Suprapubic skin (tissue), 4 donors: ENCODE measurements around the gene TENM3.

Experiments
- CTCF ChIP-seq, 2 donors: fragments of 200-600 bp in 1 of 2; fragments of 450-650 bp in 1 of 2; sonication (generic) in 1 of 2; IDR thresholded peaks; one replicate each; pipeline ENCODE4 v1.5.1; 2016 to 2019; ENCODE audit warnings: antibody characterized with exemption in 2 of 2, mild to moderate bottlenecking in 1 of 2, moderate library complexity in 1 of 2
- EP300 ChIP-seq: sonication (generic); formaldehyde crosslinking; IDR thresholded peaks from one replicate; pipeline ENCODE4 v1.6.1; 2017; ENCODE audit warnings: antibody characterized with exemption
- POLR2A ChIP-seq, 2 donors: fragments of 450-650 bp; IDR thresholded peaks; one replicate each; pipeline ENCODE4 v1.6.1; 2017; ENCODE audit warnings: antibody characterized with exemption in 2 of 2, mild to moderate bottlenecking in 2 of 2, moderate library complexity in 2 of 2
- POLR2AphosphoS5 ChIP-seq, 3 donors: sonication (generic); formaldehyde crosslinking; IDR thresholded peaks; one replicate each; pipeline ENCODE4 v1.6.1; 2017; ENCODE audit warnings: antibody characterized with exemption in 3 of 3

- no peak for TF ChIP-seq POLR2AphosphoS5 (IDR thresholded peaks at IDR 0.05)
- TF ChIP-seq POLR2A (IDR thresholded peaks at IDR 0.05): no peak
- TF ChIP-seq CTCF (IDR thresholded peaks at IDR 0.05): no peak
- TF ChIP-seq EP300: no peak
Observed at GRCh38 chr4:182202650-182203049, 40.6 kb upstream of the TENM3 start.
